WTC11 (cell line): ENCODE data around the gene KRTAP10-4.

Experiments
- ATF1 ChIP-seq: sonication (generic); formaldehyde crosslinking; IDR thresholded peaks from 2 replicates; pipeline ENCODE4 v1.8.1; 2023; ENCODE audit warnings: mild to moderate bottlenecking, moderate library complexity, missing genetic modification reagents
- CTCF ChIP-seq: fragments of 200-600 bp; IDR thresholded peaks from 2 replicates; pipeline ENCODE4 v1.8.0; 2022; ENCODE audit warnings: antibody characterized with exemption
- E2F5 ChIP-seq: sonication (generic); formaldehyde crosslinking; IDR thresholded peaks from 2 replicates; pipeline ENCODE4 v1.8.1; 2022; ENCODE audit warnings: mild to moderate bottlenecking, moderate library complexity, missing genetic modification reagents
- FOXK1 ChIP-seq: sonication (generic); formaldehyde crosslinking; IDR thresholded peaks from 2 replicates; pipeline ENCODE4 v1.8.0; 2022; ENCODE audit warnings: mild to moderate bottlenecking, moderate library complexity, missing genetic modification reagents
- HMGXB4 ChIP-seq: sonication (generic); formaldehyde crosslinking; IDR thresholded peaks from 2 replicates; pipeline ENCODE4 v1.8.1; 2023; ENCODE audit warnings: mild to moderate bottlenecking, moderate library complexity, missing genetic modification reagents
- PREB ChIP-seq: sonication (generic); formaldehyde crosslinking; IDR thresholded peaks from 2 replicates; pipeline ENCODE4 v1.8.1; 2022; ENCODE audit warnings: mild to moderate bottlenecking, missing genetic modification reagents, moderate library complexity, borderline replicate concordance
- SP1 ChIP-seq: sonication (generic); formaldehyde crosslinking; conservative IDR thresholded peaks from 2 replicates; pipeline ENCODE4 v1.8.1; 2022; ENCODE audit warnings: missing genetic modification reagents
- USF1 ChIP-seq: sonication (generic); formaldehyde crosslinking; IDR thresholded peaks from 2 replicates; pipeline ENCODE4 v1.8.0; 2022; ENCODE audit warnings: mild to moderate bottlenecking, missing genetic modification reagents

GRCh38 chr21:44529011-44529421 is 44.5 kb upstream of the KRTAP10-4 start:
- TF ChIP-seq USF1 (CRISPR knock-in tag): no peak
- no peak for TF ChIP-seq SP1 (CRISPR knock-in tag)
- TF ChIP-seq ATF1 (CRISPR knock-in tag): no peak
- TF ChIP-seq CTCF: no peak
- TF ChIP-seq HMGXB4 (CRISPR knock-in tag): no peak
- no peak for TF ChIP-seq PREB (CRISPR knock-in tag)
- no peak for TF ChIP-seq E2F5 (CRISPR knock-in tag)
- TF ChIP-seq FOXK1 (CRISPR knock-in tag): no peak
